Mammary epithelial cell (primary cell): Measurements from ENCODE around the gene ING1.
"Not testable (repeated sequence)": the region's sequence is repeated elsewhere in the genome, so short reads cannot be mapped to it uniquely, and the experiment has no call there.

Experiments used
- CTCF ChIP-seq, 2 donors: IDR thresholded peaks in 1 of 2; conservative IDR thresholded peaks in 1 of 2; 2 replicates each; pipeline ENCODE4 v1.5.1; 2011 to 2012; ENCODE audit warnings: inconsistent platforms in 2 of 2, low read length in 2 of 2, mild to moderate bottlenecking in 2 of 2, control low read depth in 1 of 2, low read depth in 1 of 2; ENCODE audit not compliant: insufficient read depth in 1 of 2; ENCODE audit errors: extremely low read depth in 1 of 2
- EZH2 ChIP-seq: IDR thresholded peaks from 2 replicates; pipeline ENCODE4 v1.6.1; 2012; ENCODE audit warnings: low read length, inconsistent platforms, borderline replicate concordance

DNA sequence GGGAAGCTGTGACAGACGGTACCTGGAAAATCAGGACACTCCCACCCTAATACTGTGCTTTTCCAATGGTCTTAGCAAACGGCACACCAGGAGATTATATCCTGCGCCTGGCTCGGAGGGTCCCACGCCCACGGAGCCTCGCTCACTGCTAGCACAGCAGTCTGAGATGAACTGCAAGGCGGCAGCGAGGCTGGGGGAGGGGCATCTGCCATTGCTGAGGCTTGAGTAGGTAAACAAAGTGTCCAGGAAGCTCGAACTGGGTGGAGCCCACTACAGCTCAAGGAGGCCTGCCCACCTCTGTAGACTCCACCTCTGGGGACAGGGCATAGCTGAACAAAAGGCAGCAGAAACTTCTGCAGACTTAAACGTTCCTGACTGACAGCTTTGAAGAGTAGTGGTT, 43.7 kb upstream of the ING1 start:
- TF ChIP-seq CTCF (conservative IDR thresholded peaks at IDR 0.05 in 1 of 2, IDR thresholded peaks at IDR 0.05 in 1 of 2; ENCODE audit: extremely low read depth in 1 of 2, insufficient read depth in 1 of 2, low read depth in 1 of 2, low read length in 2 of 2); EZH2: not testable (repeated sequence)
